Trophoblast cell (in vitro differentiated cells and primary cell): Measurements from ENCODE around the gene CERS3.

ENCODE experiments used
- DNase-seq, 2 donors: peaks; one replicate each; pipeline ENCODE4 v3.0.0-alpha.2; 2016
- H2AFZ ChIP-seq: 2 replicates; pipeline ENCODE4 v1.6.1; 2013; ENCODE audit warnings: low read length, moderate library complexity, mild to moderate bottlenecking; ENCODE audit not compliant: insufficient read depth, poor library complexity
- H2AK5ac ChIP-seq: 2 replicates; pipeline ENCODE4 v1.6.1; 2013; ENCODE audit warnings: mild to moderate bottlenecking, low read length
- H2BK120ac ChIP-seq: 2 replicates; pipeline ENCODE4 v1.6.1; 2013; ENCODE audit warnings: low read length, mild to moderate bottlenecking, moderate library complexity; ENCODE audit not compliant: insufficient read depth, poor library complexity
- H2BK12ac ChIP-seq: 2 replicates; pipeline ENCODE4 v1.6.1; 2013; ENCODE audit warnings: mild to moderate bottlenecking, low read length, moderate library complexity
- H2BK5ac ChIP-seq: 2 replicates; pipeline ENCODE4 v1.6.1; 2013; ENCODE audit warnings: low read length, low read depth, moderate library complexity, mild to moderate bottlenecking; ENCODE audit not compliant: poor library complexity
- H3K14ac ChIP-seq: 2 replicates; pipeline ENCODE4 v1.6.1; 2013; ENCODE audit warnings: mild to moderate bottlenecking, low read length
- H3K18ac ChIP-seq: 2 replicates; pipeline ENCODE4 v1.6.1; 2013; ENCODE audit warnings: mild to moderate bottlenecking, low read length
- H3K23ac ChIP-seq: 2 replicates; pipeline ENCODE4 v1.6.1; 2013; ENCODE audit warnings: low read length
- H3K27ac ChIP-seq: 2 replicates; pipeline ENCODE4 v1.5.1; 2013; ENCODE audit warnings: low read depth, mild to moderate bottlenecking, inconsistent platforms, low read length, moderate library complexity
- H3K27me3 ChIP-seq: 2 replicates; pipeline ENCODE4 v1.6.1; 2013; ENCODE audit warnings: inconsistent platforms, mild to moderate bottlenecking, low read length, moderate library complexity; ENCODE audit not compliant: insufficient read depth
- H3K36me3 ChIP-seq, 2 experiments: 1 replicate in 1 of 2; 2 replicates in 1 of 2; pipeline ENCODE4 v1.6.1; 2013; ENCODE audit warnings: low read length in 2 of 2, mild to moderate bottlenecking in 2 of 2, moderate library complexity in 1 of 2; ENCODE audit not compliant: insufficient read depth in 2 of 2, control insufficient read depth in 1 of 2
- H3K4ac ChIP-seq: 2 replicates; pipeline ENCODE4 v1.6.1; 2013; ENCODE audit warnings: low read depth, mild to moderate bottlenecking, low read length, moderate library complexity
- H3K4me1 ChIP-seq, 2 experiments: 1 replicate in 1 of 2; 2 replicates in 1 of 2; pipeline ENCODE4 v1.6.1; 2013; ENCODE audit warnings: low read length in 2 of 2, mild to moderate bottlenecking in 2 of 2, moderate library complexity in 1 of 2; ENCODE audit not compliant: insufficient read depth in 2 of 2, control insufficient read depth in 1 of 2
- H3K4me2 ChIP-seq: 2 replicates; pipeline ENCODE4 v1.6.1; 2013; ENCODE audit warnings: inconsistent platforms, mild to moderate bottlenecking, low read length, moderate library complexity
- H3K4me3 ChIP-seq: 2 replicates; pipeline ENCODE4 v1.5.1; 2013; ENCODE audit warnings: mild to moderate bottlenecking, low read depth, low read length, inconsistent platforms
- H3K79me1 ChIP-seq: one replicate; pipeline ENCODE4 v1.6.1; 2013; ENCODE audit warnings: low read length
- H3K79me2 ChIP-seq: 2 replicates; pipeline ENCODE4 v1.6.1; 2013; ENCODE audit warnings: low read length, mild to moderate bottlenecking; ENCODE audit not compliant: control insufficient read depth, insufficient read depth, poor library complexity
- H3K9ac ChIP-seq: 2 replicates; pipeline ENCODE4 v1.6.1; 2013; ENCODE audit warnings: mild to moderate bottlenecking, low read length
- H3K9me3 ChIP-seq: 2 replicates; pipeline ENCODE4 v1.6.1; 2013; ENCODE audit warnings: low read depth, mild to moderate bottlenecking, control low read depth, inconsistent platforms, low read length; ENCODE audit not compliant: insufficient read depth
- H4K12ac ChIP-seq: 2 replicates; pipeline ENCODE4 v1.6.1; 2013; ENCODE audit warnings: low read depth, mild to moderate bottlenecking, low read length, moderate library complexity
- H4K8ac ChIP-seq: 2 replicates; pipeline ENCODE4 v1.6.1; 2013; ENCODE audit warnings: low read depth, mild to moderate bottlenecking, low read length, moderate library complexity
- H4K91ac ChIP-seq: one replicate; pipeline ENCODE4 v1.6.1; 2013; ENCODE audit warnings: low read depth, mild to moderate bottlenecking, low read length, moderate library complexity
- WGBS: extraction: QIAGEN DNeasy Blood & Tissue Kit; methylation state at CpG from one replicate; pipeline ENCODE4 v1.1.7; 2013; ENCODE audit warnings: missing lambda C conversion rate; ENCODE audit not compliant: insufficient read length, insufficient coverage; ENCODE audit errors: extremely low coverage; 5-methylcytosine and 5-hydroxymethylcytosine counted together

The CERS3 gene

DNA sequence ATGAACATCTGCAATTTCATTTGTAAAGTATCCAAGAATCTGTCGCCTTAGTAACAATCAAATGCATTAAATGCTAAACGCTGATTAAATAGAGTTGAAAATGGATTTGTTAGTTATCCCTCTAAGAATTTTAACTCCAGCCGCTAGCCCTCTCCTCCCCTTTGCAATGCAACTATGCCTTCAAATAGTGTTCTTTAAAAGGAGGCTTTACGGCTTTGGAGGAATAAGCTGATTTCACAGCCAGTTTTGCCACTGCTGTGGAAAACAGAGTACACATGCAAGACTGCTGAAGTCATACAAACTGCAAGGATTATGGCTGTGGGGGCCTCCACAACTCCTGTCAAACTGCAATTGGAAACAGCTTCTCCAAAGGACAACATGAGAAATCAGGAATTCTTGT lies 89.2 kb downstream of the CERS3 start:
- Histone ChIP-seq H3K27ac (no peak overlapping the region), H3K79me1 (no peaks in the 10 kb centered on the region), H3K9me3 (peaks cover 2% of the 10 kb centered on the region), H4K12ac (no peak overlapping the region), H3K36me3 (no peaks in the 10 kb centered on the region), H3K79me2 (no peaks in the 10 kb centered on the region), H2BK12ac (no peak overlapping the region), H3K18ac (no peak overlapping the region), H3K4ac (no peak overlapping the region), H4K8ac (no peak overlapping the region), H3K4me3 (no peak overlapping the region), H2BK120ac (no peak overlapping the region), H3K23ac (no peak overlapping the region), H3K14ac (no peak overlapping the region), H3K9ac (no peak overlapping the region), H2AK5ac (no peak overlapping the region), H2AFZ (no peak overlapping the region), H3K4me2 (no peak overlapping the region), H3K4me1 (no peaks in the 10 kb centered on the region), H3K27me3 (no peaks in the 10 kb centered on the region), H4K91ac (no peak overlapping the region), H2BK5ac (no peak overlapping the region)
- WGBS = no CpG with 5 or more reads among the region's 4 CpGs
- DNase-seq = no peak

DNA sequence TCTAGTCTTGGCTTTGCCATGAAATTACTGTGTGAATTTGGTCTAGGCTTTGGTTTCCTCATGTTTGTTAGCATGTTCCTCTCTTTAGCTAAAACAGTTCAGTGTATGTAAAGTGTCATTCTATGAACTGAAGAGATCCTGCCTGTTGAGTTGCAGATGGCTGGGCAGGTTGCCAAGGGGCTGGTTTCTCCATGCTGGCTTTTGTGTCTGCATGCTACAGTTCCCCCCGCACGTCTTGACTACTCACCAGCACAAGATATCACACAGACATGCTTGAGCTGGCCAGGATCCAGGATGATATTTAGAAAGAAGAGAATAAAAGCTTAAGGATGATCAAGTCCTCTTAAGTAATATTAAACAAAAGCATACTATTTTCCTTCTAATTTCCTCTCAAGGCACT lies 90.2 kb downstream of the CERS3 start:
- Histone ChIP-seq H2AFZ (no peak overlapping the region), H3K4me1 (no peaks in the 10 kb centered on the region), H2BK12ac (no peak overlapping the region), H3K4me2 (no peak overlapping the region), H3K4me3 (peak overlapping the region; percentile 57), H2BK5ac (no peak overlapping the region), H4K8ac (no peak overlapping the region), H3K9ac (no peak overlapping the region), H3K18ac (no peak overlapping the region), H3K27ac (no peak overlapping the region), H3K14ac (no peak overlapping the region), H3K36me3 (no peaks in the 10 kb centered on the region), H4K12ac (no peak overlapping the region), H2BK120ac (no peak overlapping the region), H4K91ac (no peak overlapping the region), H2AK5ac (no peak overlapping the region), H3K23ac (no peak overlapping the region), H3K79me2 (no peaks in the 10 kb centered on the region), H3K4ac (no peak overlapping the region), H3K79me1 (no peaks in the 10 kb centered on the region), H3K9me3 (peaks cover 9% of the 10 kb centered on the region), H3K27me3 (no peaks in the 10 kb centered on the region)
- DNase-seq = no peak
- WGBS = no CpG with 5 or more reads among the region's 2 CpGs

DNA sequence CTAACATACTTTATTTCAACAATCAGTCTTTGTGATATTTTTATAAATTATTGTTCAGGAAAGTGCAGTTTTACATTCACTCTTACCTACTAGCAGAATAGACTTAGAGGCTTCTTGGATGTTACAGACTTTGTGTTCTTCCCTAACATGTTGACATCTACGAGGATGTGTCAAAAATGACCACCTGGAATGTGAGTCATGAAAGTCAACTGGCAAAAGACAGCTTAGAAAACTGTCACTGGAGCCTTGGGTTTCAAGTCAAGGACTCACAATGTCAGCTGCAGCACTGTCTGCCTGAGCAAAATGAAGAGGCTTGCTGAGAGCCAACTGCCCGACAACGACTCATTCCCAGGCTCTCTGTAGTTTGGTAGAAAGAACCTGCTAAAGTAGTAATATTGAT lies 91.5 kb downstream of the CERS3 start:
- Histone ChIP-seq H3K4me2 (no peak overlapping the region), H2AFZ (no peak overlapping the region), H3K9ac (no peak overlapping the region), H3K9me3 (peaks cover 11% of the 10 kb centered on the region), H4K91ac (no peak overlapping the region), H3K79me1 (no peaks in the 10 kb centered on the region), H3K27ac (no peak overlapping the region), H3K36me3 (no peaks in the 10 kb centered on the region), H4K8ac (no peak overlapping the region), H4K12ac (no peak overlapping the region), H3K27me3 (no peaks in the 10 kb centered on the region), H3K4me1 (no peaks in the 10 kb centered on the region), H2BK12ac (no peak overlapping the region), H2AK5ac (no peak overlapping the region), H3K14ac (no peak overlapping the region), H3K18ac (no peak overlapping the region), H2BK5ac (no peak overlapping the region), H3K4me3 (no peak overlapping the region), H3K4ac (no peak overlapping the region), H2BK120ac (no peak overlapping the region), H3K23ac (no peak overlapping the region), H3K79me2 (no peaks in the 10 kb centered on the region)
- no CpG with 5 or more reads among the region's 3 CpGs for WGBS
- no peak for DNase-seq

DNA sequence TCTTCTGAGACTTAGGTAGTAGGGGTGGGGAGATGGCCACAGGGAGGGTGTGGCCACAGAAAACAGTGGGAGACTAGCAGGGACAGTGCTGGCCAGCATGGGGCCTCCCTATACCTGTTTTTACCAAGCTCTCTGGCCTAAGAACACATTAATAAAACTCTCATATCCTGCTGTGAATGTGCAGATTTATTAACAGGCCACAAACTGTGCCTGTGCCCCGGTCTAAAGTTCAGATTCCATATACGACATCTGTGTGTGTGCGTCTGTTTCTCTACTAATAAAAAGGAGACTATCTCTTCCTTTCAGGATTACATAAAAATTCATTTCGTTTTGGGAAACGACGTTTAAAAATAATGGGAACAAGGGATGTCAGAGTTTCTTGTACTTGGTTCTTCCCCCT lies 94.2 kb downstream of the CERS3 start:
- H3K9me3 ChIP-seq = peaks cover 11% of the 10 kb centered on the region
- no peak for DNase-seq
- no peak overlapping the region for H3K27ac ChIP-seq
- no peak overlapping the region for H2AK5ac ChIP-seq
- no peak overlapping the region for H3K14ac ChIP-seq
- H2BK12ac ChIP-seq = no peak overlapping the region
- no peak overlapping the region for H4K91ac ChIP-seq
- no peak overlapping the region for H2BK120ac ChIP-seq
- H3K4ac ChIP-seq = no peak overlapping the region
- no peaks in the 10 kb centered on the region for H3K4me1 ChIP-seq
- no peak overlapping the region for H3K4me2 ChIP-seq
- no peaks in the 10 kb centered on the region for H3K79me1 ChIP-seq
- H3K4me3 ChIP-seq = no peak overlapping the region
- WGBS = no CpG with 5 or more reads among the region's 6 CpGs
- H2AFZ ChIP-seq = no peak overlapping the region
- no peak overlapping the region for H3K23ac ChIP-seq
- H3K36me3 ChIP-seq = no peaks in the 10 kb centered on the region
- H4K8ac ChIP-seq = no peak overlapping the region
- H2BK5ac ChIP-seq = no peak overlapping the region
- H3K79me2 ChIP-seq = no peaks in the 10 kb centered on the region
- H4K12ac ChIP-seq = no peak overlapping the region
- H3K27me3 ChIP-seq = no peaks in the 10 kb centered on the region
- no peak overlapping the region for H3K9ac ChIP-seq
- H3K18ac ChIP-seq = no peak overlapping the region
